Keratinocyte (primary cell): ENCODE data around the gene PDE11A.

Experiments
- EZH2 ChIP-seq: IDR thresholded peaks from one replicate; pipeline ENCODE4 v1.6.1; 2012; ENCODE audit warnings: inconsistent platforms, mild to moderate bottlenecking, low read length, moderate library complexity
- TF ChIP-seq, protein P1 (sequence below), 3 experiments: IDR thresholded peaks in 1 of 3; conservative IDR thresholded peaks in 1 of 3; optimal IDR thresholded peaks in 1 of 3; 2 replicates in 2 of 3; 3 replicates in 1 of 3; pipeline versions ENCODE3 to v1.5.1; 2011; ENCODE audit warnings: low read length in 3 of 3, mild to moderate bottlenecking in 3 of 3, moderate library complexity in 2 of 3, control low read depth in 1 of 3, inconsistent platforms in 1 of 3; ENCODE audit not compliant: insufficient read depth in 2 of 3; ENCODE audit errors: extremely low read depth in 1 of 3

DNA sequence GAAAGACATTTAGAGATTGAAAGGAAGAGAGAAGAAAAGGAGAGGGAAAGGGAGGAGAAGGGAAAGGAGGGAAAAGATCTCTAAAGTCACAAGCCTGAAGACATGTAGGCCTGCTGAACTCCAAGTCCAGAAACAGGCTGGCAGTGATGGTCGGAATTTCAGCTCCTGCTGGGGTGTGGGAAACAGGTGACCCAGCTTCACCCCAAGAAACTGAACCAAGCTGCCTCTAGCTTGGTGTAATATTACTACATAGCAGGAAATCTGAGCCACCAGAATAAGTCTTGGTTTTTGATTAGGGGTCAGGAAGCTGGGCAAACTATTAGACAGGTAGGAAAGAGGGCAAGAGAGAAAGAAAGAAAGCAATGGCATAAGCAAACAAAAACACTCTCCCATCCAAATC lies 185.8 kb downstream of the PDE11A start:
- TF ChIP-seq, protein P1, sequence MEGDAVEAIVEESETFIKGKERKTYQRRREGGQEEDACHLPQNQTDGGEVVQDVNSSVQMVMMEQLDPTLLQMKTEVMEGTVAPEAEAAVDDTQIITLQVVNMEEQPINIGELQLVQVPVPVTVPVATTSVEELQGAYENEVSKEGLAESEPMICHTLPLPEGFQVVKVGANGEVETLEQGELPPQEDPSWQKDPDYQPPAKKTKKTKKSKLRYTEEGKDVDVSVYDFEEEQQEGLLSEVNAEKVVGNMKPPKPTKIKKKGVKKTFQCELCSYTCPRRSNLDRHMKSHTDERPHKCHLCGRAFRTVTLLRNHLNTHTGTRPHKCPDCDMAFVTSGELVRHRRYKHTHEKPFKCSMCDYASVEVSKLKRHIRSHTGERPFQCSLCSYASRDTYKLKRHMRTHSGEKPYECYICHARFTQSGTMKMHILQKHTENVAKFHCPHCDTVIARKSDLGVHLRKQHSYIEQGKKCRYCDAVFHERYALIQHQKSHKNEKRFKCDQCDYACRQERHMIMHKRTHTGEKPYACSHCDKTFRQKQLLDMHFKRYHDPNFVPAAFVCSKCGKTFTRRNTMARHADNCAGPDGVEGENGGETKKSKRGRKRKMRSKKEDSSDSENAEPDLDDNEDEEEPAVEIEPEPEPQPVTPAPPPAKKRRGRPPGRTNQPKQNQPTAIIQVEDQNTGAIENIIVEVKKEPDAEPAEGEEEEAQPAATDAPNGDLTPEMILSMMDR (optimal IDR thresholded peaks at IDR 0.05 in 1 of 3, IDR thresholded peaks at IDR 0.05 in 1 of 3, conservative IDR thresholded peaks at IDR 0.05 in 1 of 3; ENCODE audit: extremely low read depth in 1 of 3, insufficient read depth in 2 of 3, low read length in 3 of 3): no peak
- TF ChIP-seq EZH2: no peak
